Measurements from ENCODE around the gene CEP128.

The CEP128 gene

GRCh38 chr14:80536456-80536855 is 405.1 kb downstream of the CEP128 start:
- DNase-seq, result no peak

- no peak for DNase-seq
Measured at GRCh38 chr14:80535171-80535570, 406.4 kb downstream of the CEP128 start.

GRCh38 chr14:80523518-80524117 is 417.9 kb downstream of the CEP128 start:
- DNase-seq, result no peak

DNA sequence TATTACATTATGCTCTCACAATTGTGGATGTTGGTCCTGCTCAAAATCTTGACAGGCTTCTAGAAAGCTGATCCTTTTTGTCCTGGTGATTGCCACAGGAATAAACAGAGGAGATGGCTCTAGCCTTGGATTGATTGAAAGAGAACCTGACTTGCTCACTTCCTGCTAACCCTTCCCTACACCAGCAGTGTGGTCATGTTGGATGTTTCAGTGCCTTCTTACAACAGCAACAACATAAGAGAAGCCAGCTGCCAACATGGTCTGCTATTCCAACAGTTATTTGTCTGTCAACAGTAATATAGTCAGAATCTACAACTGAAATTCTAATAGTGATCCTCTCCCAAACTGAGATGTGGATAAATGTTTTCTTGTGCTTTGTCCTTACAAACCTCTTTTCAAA is 418.6 kb downstream of the CEP128 start:
- no peak for DNase-seq

GRCh38 chr14:80522411-80522810 is 419.1 kb downstream of the CEP128 start:
- no peak for DNase-seq

GRCh38 chr14:80521456-80521855 is 420.1 kb downstream of the CEP128 start:
- DNase-seq, result no peak

DNA sequence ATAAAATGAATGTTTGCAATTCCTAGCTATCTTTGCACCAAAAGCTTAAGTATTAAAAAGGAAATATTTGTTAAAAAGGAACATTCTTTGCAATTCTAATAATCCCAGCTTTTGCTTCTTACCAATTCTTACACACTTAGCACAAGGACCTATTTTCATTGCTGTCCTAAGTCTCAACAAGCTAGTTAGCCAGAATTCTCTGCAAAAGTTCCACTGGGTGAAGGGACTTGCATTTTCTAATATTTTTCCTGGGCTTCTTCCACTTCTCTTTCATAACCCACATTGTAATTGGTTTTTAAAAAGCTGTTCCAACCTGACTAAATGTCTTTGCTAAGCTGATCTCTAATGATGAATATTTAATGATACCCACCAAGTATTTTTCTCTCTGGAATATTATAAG is 422.5 kb downstream of the CEP128 start:
- no peak for DNase-seq

GRCh38 chr14:80518173-80518572 is 423.4 kb downstream of the CEP128 start:
- DNase-seq, result no peak

- no peak for DNase-seq
Measured at GRCh38 chr14:80507292-80507869, 434.2 kb downstream of the CEP128 start.

- no peak for DNase-seq
Measured at GRCh38 chr14:80504781-80505180, 436.8 kb downstream of the CEP128 start.

GRCh38 chr14:80498533-80498932 is 443.0 kb downstream of the CEP128 start:
- DNase-seq, result no peak

DNA sequence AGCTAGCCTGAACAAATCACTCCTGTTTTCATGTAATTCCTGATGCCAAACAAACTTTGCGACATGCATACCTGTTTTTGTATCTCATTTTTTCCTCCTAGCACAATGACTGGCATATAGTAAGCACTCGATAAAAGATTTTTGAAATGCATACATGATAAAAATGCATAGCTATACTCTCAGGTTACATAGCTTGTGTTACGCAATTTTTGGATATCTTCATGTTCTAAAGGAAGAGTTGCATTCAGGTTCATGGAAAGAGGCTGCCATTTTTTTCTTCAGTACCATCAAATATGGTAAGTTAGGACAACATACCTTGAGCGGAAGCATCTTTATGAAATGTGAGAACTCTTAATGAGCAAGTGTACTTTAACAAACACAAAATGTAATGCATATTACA is 445.4 kb downstream of the CEP128 start:
- DNase-seq, result no peak

DNA sequence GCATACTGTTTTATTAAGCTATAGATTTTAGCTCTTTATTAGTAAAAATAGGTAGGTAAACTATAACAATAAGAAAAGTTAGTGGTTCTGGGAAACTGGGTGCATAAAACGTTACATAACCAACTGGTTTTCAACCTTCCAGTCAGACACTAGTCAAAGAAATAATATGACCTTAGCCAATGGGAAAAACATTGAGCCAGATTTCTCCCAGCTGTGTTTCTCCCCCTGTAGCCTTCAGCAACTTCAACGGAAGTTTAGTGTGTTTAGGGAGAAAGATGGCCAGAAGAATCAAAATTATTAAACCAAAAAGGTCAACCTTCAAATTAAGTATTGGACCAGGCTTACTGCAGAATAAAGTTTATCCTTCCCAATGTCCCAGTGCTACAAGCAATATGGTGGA is 446.8 kb downstream of the CEP128 start:
- DNase-seq, result no peak

DNA sequence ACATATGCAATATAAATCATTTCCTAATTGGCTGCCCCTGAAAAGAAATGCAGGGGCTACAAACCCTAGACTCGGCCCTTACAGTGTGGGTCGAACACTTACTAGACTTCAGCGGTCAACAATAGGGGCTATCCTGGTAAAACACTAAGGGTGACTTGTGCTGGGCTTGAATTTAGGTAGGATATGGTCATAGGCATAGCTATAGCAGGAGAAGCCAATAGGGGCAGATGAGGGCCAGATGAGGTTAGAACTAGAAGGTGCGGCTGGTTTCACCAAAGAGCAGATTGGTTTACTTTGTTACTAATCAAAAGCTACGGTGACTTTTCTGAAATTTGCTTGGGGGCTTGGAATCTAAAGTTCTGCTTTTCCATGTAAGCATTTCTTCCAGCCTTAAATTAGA is 447.9 kb downstream of the CEP128 start:
- DNase-seq, result no peak

GRCh38 chr14:80491650-80492049 is 449.9 kb downstream of the CEP128 start:
- DNase-seq, result no peak

- no peak for DNase-seq
Measured at GRCh38 chr14:80491131-80491530, 450.4 kb downstream of the CEP128 start.

DNA sequence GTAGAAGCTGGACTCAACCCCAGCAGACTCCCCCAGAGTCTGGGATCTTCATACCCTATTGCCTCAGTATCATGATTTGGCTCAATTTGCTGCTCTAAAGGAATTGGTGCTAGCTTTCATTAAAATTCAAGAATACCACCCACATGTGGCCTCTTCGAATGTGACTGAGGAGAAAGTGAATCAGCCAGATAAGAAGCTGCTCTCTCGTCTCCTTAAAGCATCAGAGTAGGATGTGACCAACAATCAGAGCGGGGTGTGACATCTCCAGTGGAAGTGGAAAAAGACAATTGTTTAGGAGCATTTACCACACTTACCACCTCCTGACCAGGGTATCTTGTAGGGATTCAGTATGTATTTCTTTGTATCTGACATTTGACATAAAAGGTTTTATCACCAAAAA is 452.0 kb downstream of the CEP128 start:
- no peak for DNase-seq

DNA sequence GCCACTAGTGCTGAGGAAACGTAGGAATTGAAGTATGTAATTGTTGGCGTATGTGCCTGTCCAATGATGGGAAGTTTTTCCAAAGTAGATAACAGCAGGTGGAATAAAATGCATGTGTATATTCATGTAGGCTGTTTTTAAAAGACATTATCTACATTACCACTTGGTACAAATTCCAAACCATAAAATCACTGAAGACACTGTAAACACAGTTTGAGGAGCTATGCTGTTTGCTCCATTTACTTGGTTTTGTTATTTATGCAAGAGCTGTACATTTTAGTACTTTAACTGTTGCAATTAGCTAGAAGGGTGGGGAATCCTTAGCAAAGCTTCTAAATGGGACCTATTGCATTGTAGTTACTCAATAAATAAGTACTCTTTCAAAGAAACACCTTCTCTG is 455.8 kb downstream of the CEP128 start:
- no peak for DNase-seq

GRCh38 chr14:80483331-80483730 is 458.2 kb downstream of the CEP128 start:
- no peak for DNase-seq

DNA sequence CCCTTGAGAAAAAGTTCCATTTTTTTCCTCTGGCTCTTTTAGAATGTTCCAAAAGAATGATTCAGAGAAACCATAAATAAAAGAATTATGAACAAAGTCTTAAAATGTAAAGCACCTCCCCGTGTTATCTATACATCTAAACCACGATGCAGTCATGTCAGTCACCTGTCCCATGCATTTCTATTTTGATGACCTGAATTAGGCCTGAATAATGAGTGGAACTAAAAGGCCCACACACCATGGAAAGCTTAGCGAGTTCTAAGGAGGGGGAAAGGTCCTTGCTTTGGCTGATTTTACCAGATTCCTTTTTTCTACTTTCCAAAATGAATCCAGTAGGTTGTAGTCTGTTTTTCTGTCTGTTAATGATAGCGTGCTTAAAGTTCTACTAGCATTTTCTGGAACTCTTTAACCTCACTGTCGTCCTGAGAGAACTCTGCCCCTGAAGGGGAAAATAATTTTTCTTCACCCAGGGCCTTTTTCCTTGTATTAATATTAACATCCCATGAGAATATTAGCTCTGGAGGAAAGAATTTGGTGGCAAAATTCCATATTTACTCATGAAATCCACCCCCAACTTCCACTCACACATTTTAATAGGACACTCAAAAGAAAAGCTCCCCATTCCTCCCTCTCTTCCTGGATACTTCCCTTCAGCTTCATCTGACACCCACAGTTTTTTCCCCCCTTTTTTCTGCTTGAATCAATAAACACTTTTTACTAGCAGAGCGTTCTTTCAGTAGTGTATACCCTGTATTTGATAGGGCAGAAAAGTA is 464.0 kb downstream of the CEP128 start:
- DNase-seq, result no peak

DNA sequence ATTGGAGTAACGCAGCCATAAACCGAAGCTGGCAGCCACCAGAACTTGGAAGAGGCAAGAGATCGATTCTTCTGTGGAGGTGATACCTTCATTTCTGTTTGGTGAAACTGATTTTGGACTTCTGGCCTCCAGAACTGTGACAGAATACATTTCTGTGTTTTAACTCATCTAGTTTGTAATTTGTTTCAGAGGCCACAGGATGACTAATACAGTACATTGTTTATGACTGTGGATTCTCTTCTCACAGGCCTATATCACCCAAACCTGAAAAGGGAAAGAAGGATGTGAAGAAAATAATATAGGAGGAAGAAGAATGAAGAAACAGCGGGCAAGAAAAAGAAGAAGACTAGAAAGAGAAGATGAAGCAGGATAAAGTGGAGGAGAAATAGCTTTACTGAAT is 466.5 kb downstream of the CEP128 start:
- no peak for DNase-seq

GRCh38 chr14:80468331-80469122 is 473.0 kb downstream of the CEP128 start:
- DNase-seq, result no peak

GRCh38 chr14:80465546-80466220 is 475.9 kb downstream of the CEP128 start:
- no peak for DNase-seq
